ENCODE results near the gene GLT1D1.

DNA sequence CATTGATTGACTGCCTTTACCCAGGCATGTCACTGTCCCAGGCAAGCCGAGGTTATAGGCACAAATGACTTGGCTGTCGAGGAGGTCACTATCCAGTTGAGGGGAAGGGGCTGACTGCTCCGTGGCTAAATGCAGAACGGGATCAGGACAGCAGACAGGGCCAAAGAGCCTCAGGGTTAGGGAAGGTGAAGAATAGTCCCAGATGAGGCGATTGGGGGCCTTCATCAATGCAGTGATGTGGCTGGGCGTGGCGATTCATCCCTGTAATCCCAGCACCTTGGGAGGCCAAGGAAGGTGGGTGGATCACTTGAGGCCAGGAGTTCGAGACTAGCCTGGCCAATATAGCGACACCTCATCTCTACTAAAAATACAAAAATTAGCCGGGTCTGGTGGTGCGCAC is 10.7 kb upstream of the GLT1D1 start:
- TF ChIP-seq, protein P1, sequence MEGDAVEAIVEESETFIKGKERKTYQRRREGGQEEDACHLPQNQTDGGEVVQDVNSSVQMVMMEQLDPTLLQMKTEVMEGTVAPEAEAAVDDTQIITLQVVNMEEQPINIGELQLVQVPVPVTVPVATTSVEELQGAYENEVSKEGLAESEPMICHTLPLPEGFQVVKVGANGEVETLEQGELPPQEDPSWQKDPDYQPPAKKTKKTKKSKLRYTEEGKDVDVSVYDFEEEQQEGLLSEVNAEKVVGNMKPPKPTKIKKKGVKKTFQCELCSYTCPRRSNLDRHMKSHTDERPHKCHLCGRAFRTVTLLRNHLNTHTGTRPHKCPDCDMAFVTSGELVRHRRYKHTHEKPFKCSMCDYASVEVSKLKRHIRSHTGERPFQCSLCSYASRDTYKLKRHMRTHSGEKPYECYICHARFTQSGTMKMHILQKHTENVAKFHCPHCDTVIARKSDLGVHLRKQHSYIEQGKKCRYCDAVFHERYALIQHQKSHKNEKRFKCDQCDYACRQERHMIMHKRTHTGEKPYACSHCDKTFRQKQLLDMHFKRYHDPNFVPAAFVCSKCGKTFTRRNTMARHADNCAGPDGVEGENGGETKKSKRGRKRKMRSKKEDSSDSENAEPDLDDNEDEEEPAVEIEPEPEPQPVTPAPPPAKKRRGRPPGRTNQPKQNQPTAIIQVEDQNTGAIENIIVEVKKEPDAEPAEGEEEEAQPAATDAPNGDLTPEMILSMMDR (IDR thresholded peaks at IDR 0.05), result no peak
- TF ChIP-seq MXI1 (IDR thresholded peaks at IDR 0.05; ENCODE audit: low read depth, low read length) (no peak), EP300 (IDR thresholded peaks at IDR 0.05; ENCODE audit: borderline replicate concordance in 1 of 2, low read depth in 1 of 2, low read length in 1 of 2) (no peak), RXRA (IDR thresholded peaks at IDR 0.05; ENCODE audit: borderline replicate concordance, low read depth) (no peak), RAD21 (IDR thresholded peaks at IDR 0.05; ENCODE audit: low read length) (no peak), MEF2A (IDR thresholded peaks at IDR 0.05; ENCODE audit: borderline replicate concordance, low read depth) (no peak), SMC3 (IDR thresholded peaks at IDR 0.05; ENCODE audit: low read depth, low read length) (no peak), RFX5 (IDR thresholded peaks at IDR 0.05; ENCODE audit: low read length) (no peak), TEAD4 (IDR thresholded peaks at IDR 0.05; ENCODE audit: borderline replicate concordance, insufficient read depth) (no peak), YY1 (IDR thresholded peaks at IDR 0.05; ENCODE audit: low read depth) (no peak)
- TF ChIP-seq, protein P2, sequence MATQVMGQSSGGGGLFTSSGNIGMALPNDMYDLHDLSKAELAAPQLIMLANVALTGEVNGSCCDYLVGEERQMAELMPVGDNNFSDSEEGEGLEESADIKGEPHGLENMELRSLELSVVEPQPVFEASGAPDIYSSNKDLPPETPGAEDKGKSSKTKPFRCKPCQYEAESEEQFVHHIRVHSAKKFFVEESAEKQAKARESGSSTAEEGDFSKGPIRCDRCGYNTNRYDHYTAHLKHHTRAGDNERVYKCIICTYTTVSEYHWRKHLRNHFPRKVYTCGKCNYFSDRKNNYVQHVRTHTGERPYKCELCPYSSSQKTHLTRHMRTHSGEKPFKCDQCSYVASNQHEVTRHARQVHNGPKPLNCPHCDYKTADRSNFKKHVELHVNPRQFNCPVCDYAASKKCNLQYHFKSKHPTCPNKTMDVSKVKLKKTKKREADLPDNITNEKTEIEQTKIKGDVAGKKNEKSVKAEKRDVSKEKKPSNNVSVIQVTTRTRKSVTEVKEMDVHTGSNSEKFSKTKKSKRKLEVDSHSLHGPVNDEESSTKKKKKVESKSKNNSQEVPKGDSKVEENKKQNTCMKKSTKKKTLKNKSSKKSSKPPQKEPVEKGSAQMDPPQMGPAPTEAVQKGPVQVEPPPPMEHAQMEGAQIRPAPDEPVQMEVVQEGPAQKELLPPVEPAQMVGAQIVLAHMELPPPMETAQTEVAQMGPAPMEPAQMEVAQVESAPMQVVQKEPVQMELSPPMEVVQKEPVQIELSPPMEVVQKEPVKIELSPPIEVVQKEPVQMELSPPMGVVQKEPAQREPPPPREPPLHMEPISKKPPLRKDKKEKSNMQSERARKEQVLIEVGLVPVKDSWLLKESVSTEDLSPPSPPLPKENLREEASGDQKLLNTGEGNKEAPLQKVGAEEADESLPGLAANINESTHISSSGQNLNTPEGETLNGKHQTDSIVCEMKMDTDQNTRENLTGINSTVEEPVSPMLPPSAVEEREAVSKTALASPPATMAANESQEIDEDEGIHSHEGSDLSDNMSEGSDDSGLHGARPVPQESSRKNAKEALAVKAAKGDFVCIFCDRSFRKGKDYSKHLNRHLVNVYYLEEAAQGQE (IDR thresholded peaks at IDR 0.05; ENCODE audit: low read depth, low read length), result no peak
